PFSK-1 (cell line): ENCODE data around the gene FAM118A.

Source experiments
- FOXP2 ChIP-seq: optimal IDR thresholded peaks from 2 replicates; pipeline ENCODE3; 2011; ENCODE audit warnings: borderline replicate concordance, control low read depth, inconsistent platforms; ENCODE audit not compliant: insufficient read depth; ENCODE audit errors: extremely low read length, extremely low read depth
- POLR2AphosphoS5 ChIP-seq: IDR thresholded peaks from 2 replicates; pipeline ENCODE4 v1.6.1; 2012; ENCODE audit warnings: low read depth, mild to moderate bottlenecking, control low read depth, low read length, moderate library complexity
- SIN3A ChIP-seq: IDR thresholded peaks from 2 replicates; pipeline ENCODE4 v1.6.1; 2012; ENCODE audit warnings: mild to moderate bottlenecking, low read length, moderate library complexity, borderline replicate concordance; ENCODE audit not compliant: insufficient read depth
- TAF1 ChIP-seq: IDR thresholded peaks from 2 replicates; pipeline ENCODE4 v1.6.1; 2012; ENCODE audit warnings: low read length, control low read depth, borderline replicate concordance; ENCODE audit not compliant: insufficient read depth
- TF ChIP-seq, protein P1 (sequence below), 2 experiments: IDR thresholded peaks; 2 replicates each; pipeline versions ENCODE4 v1.6.1 to v1.8.0; 2011 to 2012; ENCODE audit warnings: low read depth in 2 of 2, low read length in 2 of 2, control low read depth in 1 of 2, inconsistent platforms in 1 of 2, mild to moderate bottlenecking in 1 of 2, moderate library complexity in 1 of 2; ENCODE audit not compliant: insufficient read depth in 1 of 2

Gene FAM118A

DNA sequence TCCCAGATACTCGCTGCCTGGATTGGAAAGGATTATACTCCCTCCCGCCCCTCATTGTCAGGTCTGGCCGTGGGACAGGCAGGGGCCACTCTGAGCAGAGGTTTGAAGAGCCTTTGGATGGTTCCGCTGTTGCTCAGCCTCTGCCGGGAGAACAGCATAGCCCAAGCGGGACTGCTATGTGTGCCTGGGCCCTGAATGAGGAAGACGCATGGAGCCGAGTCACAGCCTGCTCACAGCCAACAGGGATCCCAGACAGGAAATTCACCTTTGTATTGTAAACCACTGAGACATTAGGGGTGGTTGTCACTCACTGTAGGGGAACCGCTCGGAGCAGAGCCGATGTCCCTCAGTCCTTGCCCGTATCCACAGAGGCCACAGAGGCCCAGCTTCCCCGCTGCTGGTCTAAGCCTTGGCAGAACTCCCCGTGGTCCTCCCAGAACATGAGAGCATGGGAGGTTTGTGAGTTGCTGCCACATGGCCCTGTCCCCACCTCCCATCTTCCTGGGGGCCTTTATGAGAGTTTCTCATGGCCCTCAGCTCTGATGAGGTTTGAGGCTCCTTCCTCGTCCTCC lies 10.7 kb upstream of the FAM118A start:
- TF ChIP-seq SIN3A, result no peak
- TF ChIP-seq, protein P1, sequence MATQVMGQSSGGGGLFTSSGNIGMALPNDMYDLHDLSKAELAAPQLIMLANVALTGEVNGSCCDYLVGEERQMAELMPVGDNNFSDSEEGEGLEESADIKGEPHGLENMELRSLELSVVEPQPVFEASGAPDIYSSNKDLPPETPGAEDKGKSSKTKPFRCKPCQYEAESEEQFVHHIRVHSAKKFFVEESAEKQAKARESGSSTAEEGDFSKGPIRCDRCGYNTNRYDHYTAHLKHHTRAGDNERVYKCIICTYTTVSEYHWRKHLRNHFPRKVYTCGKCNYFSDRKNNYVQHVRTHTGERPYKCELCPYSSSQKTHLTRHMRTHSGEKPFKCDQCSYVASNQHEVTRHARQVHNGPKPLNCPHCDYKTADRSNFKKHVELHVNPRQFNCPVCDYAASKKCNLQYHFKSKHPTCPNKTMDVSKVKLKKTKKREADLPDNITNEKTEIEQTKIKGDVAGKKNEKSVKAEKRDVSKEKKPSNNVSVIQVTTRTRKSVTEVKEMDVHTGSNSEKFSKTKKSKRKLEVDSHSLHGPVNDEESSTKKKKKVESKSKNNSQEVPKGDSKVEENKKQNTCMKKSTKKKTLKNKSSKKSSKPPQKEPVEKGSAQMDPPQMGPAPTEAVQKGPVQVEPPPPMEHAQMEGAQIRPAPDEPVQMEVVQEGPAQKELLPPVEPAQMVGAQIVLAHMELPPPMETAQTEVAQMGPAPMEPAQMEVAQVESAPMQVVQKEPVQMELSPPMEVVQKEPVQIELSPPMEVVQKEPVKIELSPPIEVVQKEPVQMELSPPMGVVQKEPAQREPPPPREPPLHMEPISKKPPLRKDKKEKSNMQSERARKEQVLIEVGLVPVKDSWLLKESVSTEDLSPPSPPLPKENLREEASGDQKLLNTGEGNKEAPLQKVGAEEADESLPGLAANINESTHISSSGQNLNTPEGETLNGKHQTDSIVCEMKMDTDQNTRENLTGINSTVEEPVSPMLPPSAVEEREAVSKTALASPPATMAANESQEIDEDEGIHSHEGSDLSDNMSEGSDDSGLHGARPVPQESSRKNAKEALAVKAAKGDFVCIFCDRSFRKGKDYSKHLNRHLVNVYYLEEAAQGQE (IDR thresholded peaks at IDR 0.05; ENCODE audit: insufficient read depth in 1 of 2, low read depth in 2 of 2, low read length in 2 of 2), result no peak

DNA sequence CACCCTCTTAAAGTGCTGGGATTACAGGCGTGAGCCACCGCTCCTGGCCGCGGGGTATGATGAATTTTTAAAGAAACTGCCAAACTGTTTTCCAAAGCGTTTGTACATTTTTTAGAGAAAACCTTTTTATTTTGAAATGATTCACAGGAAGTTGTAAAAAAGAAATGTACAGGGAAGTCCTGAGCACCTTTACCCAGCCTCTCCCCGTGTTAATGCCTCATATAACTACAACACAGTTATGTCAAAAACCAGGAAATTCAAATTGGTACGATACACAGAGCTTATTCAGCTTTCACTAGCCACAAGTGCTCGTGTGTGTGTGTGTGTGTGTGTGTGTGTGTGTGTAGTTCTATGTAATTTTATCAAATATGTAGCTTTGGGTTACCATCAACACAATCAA lies 7.0 kb upstream of the FAM118A start:
- TF ChIP-seq TAF1 (no peak), FOXP2 (no peak), POLR2AphosphoS5 (no peak), SIN3A (no peak)
- TF ChIP-seq, protein P1 (IDR thresholded peaks at IDR 0.05; ENCODE audit: insufficient read depth in 1 of 2, low read depth in 2 of 2, low read length in 2 of 2), result no peak

DNA sequence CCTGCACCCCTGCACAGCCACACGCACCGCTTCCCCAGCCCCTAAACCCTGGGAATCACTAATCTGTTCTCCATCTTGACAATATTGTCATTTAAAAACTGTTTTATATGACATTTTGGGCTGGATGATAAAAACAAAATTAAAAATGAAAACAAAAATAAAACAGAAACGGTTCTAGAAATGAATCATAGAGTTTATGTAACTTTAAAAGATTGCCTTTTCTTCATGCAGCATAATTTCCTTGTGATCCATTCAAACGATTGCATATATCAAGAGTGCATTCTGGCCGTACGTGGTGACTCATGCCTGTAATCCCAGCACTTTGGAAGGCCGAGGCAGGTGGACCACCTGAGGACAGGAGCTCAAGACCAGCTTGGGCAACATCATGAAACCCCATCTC lies 6.6 kb upstream of the FAM118A start:
- TF ChIP-seq SIN3A, result no peak
- TF ChIP-seq TAF1, result no peak
- no peak for TF ChIP-seq FOXP2
- TF ChIP-seq POLR2AphosphoS5, result no peak
- TF ChIP-seq, protein P1 (IDR thresholded peaks at IDR 0.05; ENCODE audit: insufficient read depth in 1 of 2, low read depth in 2 of 2, low read length in 2 of 2), result no peak

DNA sequence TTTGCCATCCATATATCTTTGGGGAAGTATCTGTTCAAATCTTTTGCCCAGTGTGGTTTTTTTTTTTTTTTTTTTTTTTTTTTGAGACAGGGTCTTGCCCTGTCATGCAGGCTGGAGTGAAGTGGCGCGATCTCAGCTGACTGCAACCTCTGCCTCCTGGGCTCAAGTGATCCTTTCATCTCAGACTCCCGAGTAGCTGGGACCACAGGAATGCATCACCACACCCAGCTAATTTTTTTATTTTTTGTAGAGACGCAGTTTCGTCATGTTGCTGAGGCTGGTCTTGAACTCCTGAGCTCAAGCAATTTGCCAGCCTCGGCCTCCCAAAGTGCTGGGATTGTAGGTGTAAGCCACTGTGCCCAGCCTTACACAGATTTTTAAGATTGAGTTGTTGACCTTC lies 4.8 kb upstream of the FAM118A start:
- TF ChIP-seq FOXP2 (no peak), SIN3A (no peak), TAF1 (no peak), POLR2AphosphoS5 (no peak)
- TF ChIP-seq, protein P1 (IDR thresholded peaks at IDR 0.05; ENCODE audit: insufficient read depth in 1 of 2, low read depth in 2 of 2, low read length in 2 of 2), result no peak

DNA sequence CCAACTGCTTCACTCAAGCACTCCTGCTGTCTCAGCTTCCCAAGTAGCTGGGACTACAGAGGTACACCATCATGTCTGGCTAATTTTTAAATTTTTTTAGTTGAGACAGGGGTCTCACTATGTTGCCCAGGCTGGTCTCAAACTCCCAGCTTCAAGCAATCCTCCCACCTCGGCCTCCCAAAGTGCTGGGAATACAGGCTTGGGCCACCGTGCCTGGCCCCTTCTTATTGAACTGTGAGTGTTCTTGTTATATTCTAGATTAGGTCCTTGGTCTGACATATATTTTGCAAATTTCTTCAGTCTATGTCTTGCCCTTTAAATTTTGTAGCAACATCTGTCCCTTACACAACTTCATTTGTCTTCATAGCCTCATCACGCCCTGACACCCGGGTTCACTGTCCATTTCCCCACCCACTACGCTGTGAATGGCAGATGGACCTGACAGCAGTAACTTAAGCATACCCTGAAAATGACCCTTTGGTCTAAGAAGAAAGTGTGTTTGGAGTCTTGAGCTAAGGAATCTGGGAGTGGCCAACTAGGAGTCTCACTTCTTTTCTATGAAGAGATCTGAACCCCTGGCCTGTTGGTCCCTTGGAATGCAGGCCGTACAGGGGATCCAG lies 4.2 kb upstream of the FAM118A start:
- TF ChIP-seq POLR2AphosphoS5, result no peak
- TF ChIP-seq, protein P1 (IDR thresholded peaks at IDR 0.05; ENCODE audit: insufficient read depth in 1 of 2, low read depth in 2 of 2, low read length in 2 of 2), result no peak
